ENCODE measurements around the gene MAN2B1.

DNA sequence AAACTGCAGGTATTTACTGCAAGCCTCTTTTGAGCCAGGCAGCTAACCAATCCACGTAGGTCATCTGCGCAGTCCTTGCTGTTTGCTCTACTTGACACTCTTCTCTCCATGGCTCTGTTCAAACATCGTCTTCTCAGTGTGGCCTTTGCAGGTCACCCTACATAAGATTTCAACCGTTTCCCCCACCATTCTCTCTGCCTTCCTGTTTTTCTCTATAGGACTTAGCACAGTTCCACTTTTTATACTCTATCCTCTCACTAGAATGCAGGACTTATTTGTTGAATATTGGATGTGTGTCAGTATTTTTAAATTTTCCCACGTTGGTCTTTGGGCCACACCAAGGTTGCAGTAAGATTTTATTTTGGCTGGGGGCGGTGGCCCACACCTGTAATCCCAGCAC lies 31.6 kb upstream of the MAN2B1 start:
- TF ChIP-seq CTCF (IDR thresholded peaks at IDR 0.05; ENCODE audit: low read depth, low read length) (no peak), EZH2phosphoT487 (IDR thresholded peaks at IDR 0.05; ENCODE audit: low read depth) (no peak)
